PC-3 (cell line): Measurements from ENCODE around the gene WT1. TPM values are rescaled to one million over a fixed set of nuclear protein-coding genes. Genes with fewer than 3 reads are reported as not detected.

Experiments
- ATAC-seq: fragments of 200-7000 bp; cut with Tn5 transposase; 2 replicates; pipeline ENCODE4 v1.9.1; 2020; ENCODE audit warnings: mild to moderate bottlenecking, moderate library complexity
- BruUV-seq: library from RNA; stranded (reverse); fragments of 400-500 nt; replicated peaks from 2 replicates; lab custom pipeline; 2021; lab: Mats Ljungman, UMichigan
- CTCF ChIA-PET: fragments of 300-600 bp; sonication (Branson Sonifier 250); formaldehyde crosslinking; loops from one replicate; lab custom pipeline; 2022; ENCODE audit warnings: antibody characterized with exemption; lab: Charles Lee
- POLR2A ChIA-PET: fragments of 300-600 bp; sonication (Branson Sonifier 250); formaldehyde crosslinking; loops from one replicate; lab custom pipeline; 2022; ENCODE audit warnings: antibody characterized with exemption; ENCODE audit not compliant: unreplicated experiment; lab: Charles Lee
- DNase-seq: peaks from one replicate; pipeline ENCODE4 v3.0.0-alpha.2; 2015
- H2AFZ ChIP-seq: fragments of 300-600 bp; sonication (generic); 2 replicates; pipeline ENCODE4 v1.6.0; 2016; ENCODE audit warnings: antibody characterized with exemption, low read length
- H3F3A ChIP-seq: fragments of 300-600 bp; sonication (generic); one replicate; pipeline ENCODE4 v1.6.0; 2017; ENCODE audit warnings: antibody characterized with exemption, low read length, control low read depth, mild to moderate bottlenecking; ENCODE audit not compliant: unreplicated experiment
- H3K27ac ChIP-seq: fragments of 300-600 bp; sonication (generic); 2 replicates; pipeline ENCODE4 v1.5.1; 2016; ENCODE audit warnings: mild to moderate bottlenecking, low read length
- H3K27me3 ChIP-seq: fragments of 300-600 bp; sonication (generic); 2 replicates; pipeline ENCODE4 v1.6.1; 2016; ENCODE audit warnings: low read length, mixed read lengths
- H3K36me3 ChIP-seq: fragments of 300-600 bp; sonication (generic); 2 replicates; pipeline ENCODE4 v1.6.1; 2016; ENCODE audit warnings: low read depth, mixed run types, low read length, mixed read lengths
- H3K4me1 ChIP-seq: fragments of 300-600 bp; sonication (generic); 2 replicates; pipeline ENCODE4 v1.5.1; 2016; ENCODE audit warnings: low read length; ENCODE audit not compliant: insufficient read depth
- H3K4me2 ChIP-seq: fragments of 300-600 bp; sonication (generic); 2 replicates; pipeline ENCODE4 v1.6.0; 2016; ENCODE audit warnings: low read length
- H3K4me3 ChIP-seq: fragments of 300-600 bp; sonication (generic); 2 replicates; pipeline ENCODE4 v1.5.1; 2016; ENCODE audit warnings: mild to moderate bottlenecking, low read length, mixed read lengths
- H3K79me2 ChIP-seq: fragments of 300-600 bp; sonication (generic); 2 replicates; pipeline ENCODE4 v1.6.1; 2017; ENCODE audit warnings: low read length, mixed read lengths
- H3K9ac ChIP-seq: fragments of 300-600 bp; sonication (generic); 2 replicates; pipeline ENCODE4 v1.6.0; 2016; ENCODE audit warnings: mild to moderate bottlenecking, low read length
- H3K9me2 ChIP-seq: fragments of 300-600 bp; sonication (generic); replicated peaks from 2 replicates; pipeline ENCODE4 v1.6.1; 2016; ENCODE audit warnings: mixed run types, low read length, mixed read lengths
- H3K9me3 ChIP-seq: fragments of 300-600 bp; sonication (generic); 2 replicates; pipeline ENCODE4 v1.6.1; 2016; ENCODE audit warnings: low read length, mixed read lengths
- H4K20me1 ChIP-seq: fragments of 300-600 bp; sonication (generic); 2 replicates; pipeline ENCODE4 v1.6.1; 2016; ENCODE audit warnings: low read length, mixed read lengths
- EZH2 ChIP-seq: fragments of 300-600 bp; sonication (generic); IDR thresholded peaks from one replicate; pipeline ENCODE4 v1.6.1; 2017; ENCODE audit warnings: antibody characterized with exemption, mild to moderate bottlenecking, low read length; ENCODE audit not compliant: unreplicated experiment
- EZH2phosphoT487 ChIP-seq: fragments of 300-600 bp; sonication (generic); IDR thresholded peaks from 2 replicates; pipeline ENCODE4 v1.6.1; 2018; ENCODE audit warnings: mild to moderate bottlenecking, antibody characterized with exemption, low read length, borderline replicate concordance
- intact Hi-C: fragments of 100-400 bp; cut with micrococcal nuclease; formaldehyde crosslinking; loops from 2 replicates; pipeline ENCODE4 v1.9.0; 2023
- total RNA-seq: library from RNA; depleted of rRNA; stranded (reverse); fragments of >200 nt; gene quantifications from 2 replicates; pipeline ENCODE4 v1.2.3, GENCODE V29; 2014
- TF ChIP-seq, protein P1 (sequence below): fragments of 300-600 bp; sonication (generic); conservative IDR thresholded peaks from 2 replicates; pipeline ENCODE4 v1.5.1; 2017; ENCODE audit warnings: antibody characterized with exemption, low read depth, mild to moderate bottlenecking, low read length

WT1 gene
- total RNA-seq, 1 experiment from 2014 or later: 9.1 TPM

DNA sequence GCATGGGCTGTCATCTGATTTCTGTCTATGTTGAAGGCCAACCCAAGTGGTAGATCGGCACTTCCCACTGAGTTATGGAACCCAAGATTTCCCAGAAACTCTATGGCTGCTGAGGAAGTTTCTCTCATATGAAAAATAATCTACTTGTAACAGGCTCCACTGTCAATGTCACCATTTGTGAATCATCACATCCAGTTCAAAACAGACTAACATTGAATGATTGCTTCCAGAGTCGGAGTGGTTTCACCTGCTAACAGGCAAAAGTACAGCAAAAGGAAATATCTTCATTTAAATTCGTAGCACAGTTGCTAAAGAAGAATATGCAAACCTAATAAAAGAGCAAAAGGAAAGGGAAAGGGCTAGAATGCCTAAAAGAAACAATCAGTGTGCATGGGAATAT, 12.8 kb downstream of the WT1 start:
- no peaks in the 10 kb centered on the region for H3K36me3 ChIP-seq
- no peak for DNase-seq
- H4K20me1 ChIP-seq: no peaks in the 10 kb centered on the region
- H2AFZ ChIP-seq: no peak overlapping the region
- H3K9me3 ChIP-seq: no peaks in the 10 kb centered on the region
- H3K4me1 ChIP-seq: no peaks in the 10 kb centered on the region; the same call in 1 of the 2 replicates
- no peak overlapping the region for H3K4me3 ChIP-seq
- H3K27ac ChIP-seq: no peak overlapping the region
- no peak for ATAC-seq
- no peaks in the 10 kb centered on the region for H3K27me3 ChIP-seq
- no peak overlapping the region for H3K9ac ChIP-seq
- ChIA-PET POLR2A (no interaction called here), CTCF (no interaction called here)
- no peaks in the 10 kb centered on the region for H3K79me2 ChIP-seq
- intact Hi-C loops: no loop called here
- BruUV-seq: no TSS peak
- no peaks in the 10 kb centered on the region for H3K9me2 ChIP-seq
- no peak for TF ChIP-seq EZH2
- TF ChIP-seq, protein P1, sequence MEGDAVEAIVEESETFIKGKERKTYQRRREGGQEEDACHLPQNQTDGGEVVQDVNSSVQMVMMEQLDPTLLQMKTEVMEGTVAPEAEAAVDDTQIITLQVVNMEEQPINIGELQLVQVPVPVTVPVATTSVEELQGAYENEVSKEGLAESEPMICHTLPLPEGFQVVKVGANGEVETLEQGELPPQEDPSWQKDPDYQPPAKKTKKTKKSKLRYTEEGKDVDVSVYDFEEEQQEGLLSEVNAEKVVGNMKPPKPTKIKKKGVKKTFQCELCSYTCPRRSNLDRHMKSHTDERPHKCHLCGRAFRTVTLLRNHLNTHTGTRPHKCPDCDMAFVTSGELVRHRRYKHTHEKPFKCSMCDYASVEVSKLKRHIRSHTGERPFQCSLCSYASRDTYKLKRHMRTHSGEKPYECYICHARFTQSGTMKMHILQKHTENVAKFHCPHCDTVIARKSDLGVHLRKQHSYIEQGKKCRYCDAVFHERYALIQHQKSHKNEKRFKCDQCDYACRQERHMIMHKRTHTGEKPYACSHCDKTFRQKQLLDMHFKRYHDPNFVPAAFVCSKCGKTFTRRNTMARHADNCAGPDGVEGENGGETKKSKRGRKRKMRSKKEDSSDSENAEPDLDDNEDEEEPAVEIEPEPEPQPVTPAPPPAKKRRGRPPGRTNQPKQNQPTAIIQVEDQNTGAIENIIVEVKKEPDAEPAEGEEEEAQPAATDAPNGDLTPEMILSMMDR: no peak
- TF ChIP-seq EZH2phosphoT487: no peak
- no peaks in the 10 kb centered on the region for H3F3A ChIP-seq
- no peak overlapping the region for H3K4me2 ChIP-seq

DNA sequence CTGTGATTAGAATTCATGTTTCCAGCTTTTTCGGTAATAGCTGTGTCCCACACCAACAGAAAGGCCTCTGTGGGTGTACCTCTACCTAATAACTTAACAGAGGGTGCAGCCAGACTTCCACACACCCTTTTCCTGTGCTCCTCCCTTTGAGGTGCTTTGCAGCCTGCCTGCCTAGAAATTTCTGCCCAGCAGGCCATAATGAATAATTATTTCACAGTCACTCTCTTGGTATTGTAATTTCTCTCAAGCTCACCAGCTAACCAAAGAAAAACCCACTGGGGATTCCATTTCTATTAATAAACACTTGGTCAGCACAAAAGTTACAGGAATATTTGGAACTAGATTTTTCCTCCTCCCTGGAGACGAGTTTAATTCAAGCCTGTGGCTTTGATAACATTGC, 13.3 kb downstream of the WT1 start:
- no peak overlapping the region for H3K27ac ChIP-seq
- H3K9ac ChIP-seq: no peak overlapping the region
- H3F3A ChIP-seq: no peaks in the 10 kb centered on the region
- ATAC-seq: no peak
- H3K36me3 ChIP-seq: no peaks in the 10 kb centered on the region
- no peaks in the 10 kb centered on the region for H3K79me2 ChIP-seq
- H4K20me1 ChIP-seq: no peaks in the 10 kb centered on the region
- ChIA-PET POLR2A (no interaction called here), CTCF (no interaction called here)
- BruUV-seq: no TSS peak
- TF ChIP-seq EZH2 (no peak), EZH2phosphoT487 (no peak)
- TF ChIP-seq, protein P1: no peak
- no peak for DNase-seq
- no peak overlapping the region for H3K4me2 ChIP-seq
- intact Hi-C loops: no loop called here
- H3K4me1 ChIP-seq: no peaks in the 10 kb centered on the region; the same call in 1 of the 2 replicates
- no peaks in the 10 kb centered on the region for H3K9me3 ChIP-seq
- no peaks in the 10 kb centered on the region for H3K9me2 ChIP-seq
- H3K27me3 ChIP-seq: no peaks in the 10 kb centered on the region
- H2AFZ ChIP-seq: no peak overlapping the region
- H3K4me3 ChIP-seq: no peak overlapping the region

DNA sequence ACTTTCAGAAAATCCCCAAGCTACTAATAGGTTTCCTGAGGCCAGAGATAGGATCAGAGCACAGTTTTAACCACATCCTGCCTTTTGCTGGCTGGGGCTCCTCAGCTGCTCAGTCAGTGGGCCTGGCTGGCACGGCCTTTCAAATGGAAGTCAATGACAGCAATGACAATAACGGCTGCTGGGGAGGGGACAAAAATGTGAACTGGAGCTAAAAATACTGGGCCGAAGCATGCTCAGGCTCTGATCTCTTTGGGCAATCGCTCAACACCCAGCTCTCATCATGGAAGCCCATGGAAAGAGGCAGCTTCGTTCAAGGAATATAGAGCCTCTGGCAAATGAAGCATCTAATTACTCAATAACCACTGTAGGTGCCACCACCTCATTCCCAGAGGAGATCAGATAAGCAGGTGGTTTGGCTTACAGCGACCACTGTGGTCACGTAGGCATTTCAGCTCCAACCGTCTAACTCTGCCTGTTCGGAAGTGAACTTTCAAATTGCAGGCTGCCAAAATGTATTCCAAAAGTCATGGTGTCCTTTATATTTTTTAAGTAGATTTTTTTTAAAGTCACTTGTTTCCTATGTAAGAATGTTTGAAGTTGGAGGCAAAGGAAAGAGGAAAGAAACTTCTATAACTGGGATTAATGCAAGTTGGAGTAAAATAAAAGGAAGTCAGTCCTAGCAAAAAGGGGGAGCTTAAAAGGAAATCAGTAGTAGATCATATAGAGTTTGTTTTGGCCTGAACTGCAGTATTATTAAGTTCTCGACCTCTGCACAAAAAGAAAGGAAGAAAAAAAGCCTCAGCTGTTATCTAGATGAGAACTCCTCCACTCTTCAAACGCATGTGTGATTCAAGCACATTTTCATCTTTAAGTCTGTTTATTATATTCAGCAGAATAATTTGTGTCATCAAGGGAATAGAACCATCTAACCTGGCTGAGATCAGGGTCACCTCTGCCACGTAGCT, 14.1 kb downstream of the WT1 start:
- Histone ChIP-seq H3K79me2 (no peaks in the 10 kb centered on the region), H3F3A (no peaks in the 10 kb centered on the region), H2AFZ (no peak overlapping the region), H3K4me3 (no peak overlapping the region), H3K27ac (no peak overlapping the region), H4K20me1 (no peaks in the 10 kb centered on the region), H3K4me2 (no peak overlapping the region), H3K36me3 (no peaks in the 10 kb centered on the region), H3K9me3 (no peaks in the 10 kb centered on the region), H3K27me3 (no peaks in the 10 kb centered on the region), H3K9ac (no peak overlapping the region), H3K9me2 (no peaks in the 10 kb centered on the region), H3K4me1 (no peaks in the 10 kb centered on the region; the same call in 1 of the 2 replicates)
- intact Hi-C loops: no loop called here
- TF ChIP-seq EZH2phosphoT487 (no peak), EZH2 (no peak)
- TF ChIP-seq, protein P1: no peak
- BruUV-seq: no TSS peak
- ATAC-seq (no peak), DNase-seq (peak; percentile 35)
- ChIA-PET CTCF (no interaction called here), POLR2A (interaction anchor here (0.7 kb wide), 1 partner anchor 238 kb away, joined by 4 read pairs; no protein-coding TSS in a partner anchor)
